HEK293T (cell line): Measurements from ENCODE around the gene GNG2.

Experiments used
- ELF4 ChIP-seq: fragments of 450-650 bp; IDR thresholded peaks from 2 replicates; pipeline ENCODE4 v1.6.1; 2017; ENCODE audit warnings: antibody characterized with exemption
- FOXA1 ChIP-seq: fragments of 450-650 bp; IDR thresholded peaks from 2 replicates; pipeline ENCODE4 v1.6.1; 2016; ENCODE audit warnings: mild to moderate bottlenecking
- LEF1 ChIP-seq: fragments of 450-650 bp; IDR thresholded peaks from 2 replicates; pipeline ENCODE4 v1.6.1; 2017; ENCODE audit warnings: mild to moderate bottlenecking, borderline replicate concordance

DNA sequence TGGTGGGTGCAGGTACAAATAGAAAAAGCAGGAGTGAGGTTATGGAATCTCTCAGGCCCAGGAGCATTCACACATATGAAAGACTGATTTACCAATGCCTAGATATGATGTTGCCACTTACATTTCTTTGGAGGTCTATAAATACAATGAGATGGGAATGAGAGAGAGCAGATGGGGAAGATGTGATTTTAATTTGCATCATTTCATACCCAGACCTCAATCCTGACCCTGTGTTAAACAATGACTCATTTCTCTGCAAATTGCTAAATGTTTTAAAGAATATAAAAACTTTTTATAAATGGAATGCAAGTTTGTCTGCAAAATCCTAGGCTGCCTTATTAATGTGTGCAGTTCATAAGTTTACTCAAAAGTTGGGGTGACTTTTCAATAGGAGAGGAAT, 38.6 kb upstream of the GNG2 start:
- no peak for TF ChIP-seq ELF4
- TF ChIP-seq LEF1 = no peak
- no peak for TF ChIP-seq FOXA1
